GM21367 (cell line): ENCODE measurements around the gene USF2.

Experiments used
- ATAC-seq: cut with Tn5 transposase; IDR thresholded peaks from one replicate; pipeline ENCODE4 v1.9.1; 2021; ENCODE audit not compliant: unreplicated experiment

USF2 gene

DNA sequence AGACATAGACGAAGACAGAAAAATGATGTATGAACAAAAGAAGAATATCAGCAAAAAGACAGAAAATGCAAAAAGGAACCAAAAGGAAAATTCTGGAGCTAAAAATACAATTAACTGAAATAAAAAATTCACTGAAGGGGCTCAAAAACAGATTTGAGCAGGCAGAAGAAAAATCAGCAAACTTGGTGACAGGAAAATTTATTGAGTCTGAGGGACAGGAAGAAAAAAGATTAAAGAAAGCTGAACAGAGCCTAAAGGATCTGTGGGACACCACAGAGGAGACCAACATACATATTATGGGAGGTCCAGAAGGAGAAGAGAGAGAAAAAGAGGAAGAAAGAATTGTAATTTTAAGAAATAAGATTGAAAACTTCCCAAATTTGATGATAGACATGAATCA, 27.3 kb upstream of the USF2 start:
- no peak for ATAC-seq

DNA sequence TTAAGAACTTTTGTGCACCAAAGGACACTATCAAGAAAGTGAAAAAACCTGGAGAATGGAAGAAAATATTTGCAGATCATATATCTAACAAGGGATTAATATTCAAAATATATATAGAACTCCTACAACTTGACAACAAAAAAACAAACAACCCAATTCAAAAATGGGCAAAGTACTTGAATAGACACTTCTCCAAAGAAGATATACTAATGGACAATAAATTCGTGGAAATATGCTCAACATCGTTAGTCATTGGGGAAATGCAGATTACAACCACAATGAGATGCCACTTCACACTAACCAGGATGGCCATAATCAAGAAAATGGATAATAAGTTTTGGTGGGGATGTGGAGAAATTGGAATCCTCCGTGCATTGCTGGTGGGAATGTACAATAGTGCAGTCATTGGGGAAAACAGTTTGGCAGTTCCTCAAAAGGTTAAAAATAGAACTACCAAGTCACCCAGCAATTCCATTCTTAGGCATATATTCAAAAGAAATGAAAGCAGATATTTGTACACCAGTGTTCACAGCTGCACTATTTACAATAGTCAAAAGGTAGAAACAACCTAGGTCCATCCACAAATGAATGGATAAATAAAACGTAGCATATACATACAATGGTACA, 22.2 kb upstream of the USF2 start:
- no peak for ATAC-seq

DNA sequence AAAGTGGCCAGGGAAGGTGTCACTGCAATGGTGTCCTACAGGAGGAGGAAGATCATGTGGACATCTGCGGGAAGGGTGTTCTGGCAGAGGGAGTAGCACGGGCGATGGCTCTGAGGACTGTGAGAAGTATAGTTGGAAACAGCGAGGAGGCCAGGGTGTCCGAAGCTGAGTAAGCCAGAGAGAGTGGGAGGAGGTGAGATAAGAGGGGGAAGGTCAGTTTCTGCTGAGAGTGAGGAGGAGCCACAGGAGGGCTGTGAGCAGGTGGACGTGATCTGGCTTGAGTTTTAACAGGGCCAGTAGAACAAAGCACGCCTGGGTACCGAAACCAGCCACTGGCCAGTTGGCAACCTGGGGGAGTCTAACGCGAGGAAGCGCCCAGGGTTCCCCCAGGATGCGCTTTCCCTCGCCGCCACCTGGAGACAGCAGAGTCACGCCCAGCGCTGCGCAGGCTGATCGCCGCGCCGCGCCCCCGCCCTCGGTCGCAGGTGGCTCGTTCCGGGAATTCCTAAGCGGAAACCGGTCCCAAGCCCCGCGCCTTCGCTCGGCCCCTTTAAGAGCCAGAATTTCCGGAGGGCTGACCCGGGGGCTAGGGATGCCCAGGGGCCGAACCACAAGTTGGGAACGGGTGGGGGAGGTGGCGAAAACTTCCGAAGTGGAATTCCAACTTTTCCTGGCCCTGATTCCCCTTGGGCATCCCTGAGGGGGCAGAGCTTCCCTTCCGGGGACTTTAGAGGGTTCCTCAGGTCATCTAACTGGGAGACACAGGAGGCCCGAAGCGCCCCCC, 21.0 kb upstream of the USF2 start:
- ATAC-seq, result no peak

DNA sequence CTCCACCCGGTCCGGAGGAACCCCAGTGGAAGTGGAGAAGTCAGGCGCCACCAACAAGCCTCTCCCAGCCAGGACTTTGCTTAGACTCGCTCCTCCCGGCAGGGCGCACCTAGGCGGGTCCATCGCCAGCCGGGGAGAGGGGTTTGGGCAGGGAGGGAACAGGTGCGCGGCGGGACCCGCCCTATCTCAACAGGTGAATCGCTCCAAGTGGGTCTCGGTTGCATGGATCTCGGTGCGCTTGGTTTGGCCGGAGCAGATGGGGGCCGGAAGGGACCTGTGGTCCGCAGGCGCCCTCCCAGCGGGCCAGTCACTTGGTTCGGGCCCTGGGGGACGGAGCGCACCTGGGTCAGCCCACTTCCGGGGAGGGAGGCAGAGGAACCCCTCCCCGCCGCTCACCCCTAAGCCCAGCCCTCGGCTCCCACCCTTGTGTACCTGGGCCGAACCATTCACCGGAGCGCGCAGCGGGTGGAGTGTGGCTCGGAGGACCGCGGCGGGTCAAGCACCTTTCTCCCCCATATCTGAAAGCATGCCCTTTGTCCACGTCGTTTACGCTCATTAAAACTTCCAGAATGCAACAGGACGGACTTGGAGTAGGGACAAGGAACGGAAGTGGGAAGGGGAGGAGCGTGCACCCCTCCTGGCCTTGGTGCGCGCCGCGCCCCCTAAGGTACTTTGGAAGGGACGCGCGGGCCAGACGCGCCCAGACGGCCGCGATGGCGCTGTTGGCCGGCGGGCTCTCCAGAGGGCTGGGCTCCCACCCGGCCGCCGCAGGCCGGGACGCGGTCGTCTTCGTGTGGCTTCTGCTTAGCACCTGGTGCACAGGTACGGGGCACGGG, 20.2 kb upstream of the USF2 start, which contains the start of gene LSR:
Gene LSR (plus strand): TSS at position 693 of the 836 bp plus-strand sequence. CDS start 21 bp downstream, at position 714.
- ATAC-seq, result peak; percentile 66

DNA sequence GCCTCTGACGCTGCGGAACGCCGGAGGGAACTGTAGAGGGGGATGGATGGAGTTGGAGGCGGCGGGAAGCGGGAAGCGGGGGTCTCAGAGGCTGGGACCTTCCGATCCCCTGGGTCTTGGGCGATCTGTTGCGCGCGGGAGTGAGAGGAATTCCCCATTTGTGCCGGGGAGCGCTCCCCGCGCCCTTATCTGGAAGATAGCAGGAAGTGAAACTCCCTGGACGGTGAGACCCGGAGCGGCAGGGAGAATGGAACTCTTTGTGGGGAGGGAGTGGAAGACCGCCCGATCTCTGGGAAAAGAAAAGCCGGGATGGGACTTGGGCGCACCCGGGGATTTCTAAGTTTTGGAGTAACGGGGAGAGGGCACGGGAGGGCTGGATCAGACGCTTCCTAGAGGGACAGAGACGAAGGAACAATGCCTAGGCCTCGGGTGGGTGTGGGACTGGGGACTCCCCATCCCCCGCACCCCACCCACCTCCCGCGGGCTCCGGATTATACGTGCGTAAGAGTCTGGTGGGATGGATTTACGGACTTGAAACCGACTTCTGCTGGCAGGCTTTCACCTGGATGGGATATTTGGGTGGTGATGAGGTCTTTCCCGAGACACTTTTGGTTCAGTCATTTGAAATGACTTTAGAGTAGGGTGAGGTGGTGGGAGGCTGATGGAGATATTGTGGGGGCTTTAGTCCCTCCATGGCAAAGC, 19.5 kb upstream of the USF2 start:
- ATAC-seq, result no peak

DNA sequence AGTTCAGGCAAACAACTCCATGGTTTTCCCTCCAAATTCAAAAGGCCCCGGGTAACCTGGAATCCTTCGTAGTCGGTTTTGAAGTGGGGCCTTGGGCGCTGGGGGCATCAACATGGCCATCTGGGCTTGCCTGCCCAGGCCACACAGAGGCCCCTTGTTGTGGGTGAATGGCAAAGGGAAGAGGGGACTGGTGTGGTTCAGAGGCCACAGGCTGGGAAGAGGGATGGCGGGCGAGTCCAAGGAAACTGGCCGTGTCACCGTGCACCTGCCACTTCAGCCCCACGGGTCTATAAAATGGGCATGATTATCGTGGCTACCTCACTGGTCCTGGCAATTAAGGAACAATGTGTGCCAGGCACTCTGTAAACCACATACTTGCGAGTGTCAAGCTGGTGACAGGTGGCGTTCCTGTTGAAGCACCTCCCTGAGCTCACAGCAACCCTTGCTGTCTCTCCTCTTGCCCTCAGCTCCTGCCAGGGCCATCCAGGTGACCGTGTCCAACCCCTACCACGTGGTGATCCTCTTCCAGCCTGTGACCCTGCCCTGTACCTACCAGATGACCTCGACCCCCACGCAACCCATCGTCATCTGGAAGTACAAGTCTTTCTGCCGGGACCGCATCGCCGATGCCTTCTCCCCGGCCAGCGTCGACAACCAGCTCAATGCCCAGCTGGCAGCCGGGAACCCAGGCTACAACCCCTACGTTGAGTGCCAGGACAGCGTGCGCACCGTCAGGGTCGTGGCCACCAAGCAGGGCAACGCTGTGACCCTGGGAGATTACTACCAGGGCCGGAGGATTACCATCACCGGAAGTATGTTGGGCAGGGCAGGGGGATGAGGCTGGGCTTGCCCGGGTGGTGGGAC, 18.7 kb upstream of the USF2 start:
- ATAC-seq, result no peak

DNA sequence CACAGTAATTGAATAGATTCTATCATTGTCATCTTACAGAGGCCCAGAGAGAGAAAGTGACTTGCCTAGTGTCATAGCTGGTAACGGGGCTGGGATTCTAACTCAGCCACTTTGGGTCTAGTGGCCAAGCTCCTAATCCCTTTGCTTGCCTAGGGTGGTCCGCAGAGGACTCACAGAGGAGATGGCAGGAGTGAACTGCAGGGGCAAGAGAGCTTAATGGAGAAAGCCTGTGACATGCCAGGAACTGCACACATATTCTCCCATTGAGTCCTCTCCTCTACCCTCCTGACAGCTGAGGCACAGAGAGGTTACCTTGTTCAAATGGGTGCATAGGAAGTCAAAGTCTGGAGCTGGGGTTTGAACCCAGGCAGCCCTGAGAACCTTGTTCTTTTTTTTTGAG, 17.3 kb upstream of the USF2 start:
- ATAC-seq, result no peak

DNA sequence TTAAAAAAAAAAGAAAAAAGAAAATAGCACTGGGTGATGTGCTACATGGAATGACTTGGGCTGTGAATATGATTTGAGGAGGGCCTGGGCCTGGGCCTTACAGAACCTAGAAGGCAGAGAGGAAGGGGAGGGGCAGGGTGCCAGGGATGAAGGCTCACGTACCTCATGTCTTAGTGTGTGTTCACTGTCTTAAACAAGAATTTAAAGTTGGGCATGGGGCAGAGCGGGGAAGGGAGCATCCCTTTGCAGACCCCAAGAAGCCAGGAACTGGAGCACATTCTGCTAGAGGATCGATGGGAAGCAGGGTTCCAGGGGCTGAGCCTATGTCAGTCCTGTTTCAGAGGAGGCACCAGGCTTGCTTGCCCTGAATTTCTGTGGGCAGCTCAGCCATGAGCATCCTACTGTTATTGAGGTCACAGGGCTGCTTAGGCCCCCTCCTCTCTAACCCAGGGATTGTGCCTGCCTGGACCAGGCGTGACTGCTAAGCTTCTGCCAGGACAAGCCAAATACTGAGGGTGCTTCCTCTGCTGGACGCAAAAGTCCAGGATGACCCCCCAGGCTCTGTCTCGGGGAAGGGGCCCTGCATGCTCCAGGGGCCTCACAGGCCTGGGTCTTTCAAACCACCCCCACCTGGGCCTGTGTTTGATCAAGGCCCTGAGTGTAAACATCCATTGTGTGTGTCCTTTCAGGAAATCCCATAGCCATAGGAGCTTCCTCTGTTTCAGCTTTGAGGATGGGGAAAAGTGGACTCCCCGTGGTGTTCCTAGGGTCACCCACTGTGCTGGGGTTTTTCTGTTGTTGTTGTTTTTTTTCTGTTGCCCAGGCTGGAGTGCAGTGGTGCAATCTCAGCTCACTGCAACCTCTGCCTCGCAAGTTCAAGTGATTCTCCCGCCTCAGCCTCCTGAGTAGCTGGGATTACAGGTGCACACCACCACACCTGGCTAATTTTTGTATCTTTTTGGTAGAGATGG, 15.2 kb upstream of the USF2 start:
- no peak for ATAC-seq

DNA sequence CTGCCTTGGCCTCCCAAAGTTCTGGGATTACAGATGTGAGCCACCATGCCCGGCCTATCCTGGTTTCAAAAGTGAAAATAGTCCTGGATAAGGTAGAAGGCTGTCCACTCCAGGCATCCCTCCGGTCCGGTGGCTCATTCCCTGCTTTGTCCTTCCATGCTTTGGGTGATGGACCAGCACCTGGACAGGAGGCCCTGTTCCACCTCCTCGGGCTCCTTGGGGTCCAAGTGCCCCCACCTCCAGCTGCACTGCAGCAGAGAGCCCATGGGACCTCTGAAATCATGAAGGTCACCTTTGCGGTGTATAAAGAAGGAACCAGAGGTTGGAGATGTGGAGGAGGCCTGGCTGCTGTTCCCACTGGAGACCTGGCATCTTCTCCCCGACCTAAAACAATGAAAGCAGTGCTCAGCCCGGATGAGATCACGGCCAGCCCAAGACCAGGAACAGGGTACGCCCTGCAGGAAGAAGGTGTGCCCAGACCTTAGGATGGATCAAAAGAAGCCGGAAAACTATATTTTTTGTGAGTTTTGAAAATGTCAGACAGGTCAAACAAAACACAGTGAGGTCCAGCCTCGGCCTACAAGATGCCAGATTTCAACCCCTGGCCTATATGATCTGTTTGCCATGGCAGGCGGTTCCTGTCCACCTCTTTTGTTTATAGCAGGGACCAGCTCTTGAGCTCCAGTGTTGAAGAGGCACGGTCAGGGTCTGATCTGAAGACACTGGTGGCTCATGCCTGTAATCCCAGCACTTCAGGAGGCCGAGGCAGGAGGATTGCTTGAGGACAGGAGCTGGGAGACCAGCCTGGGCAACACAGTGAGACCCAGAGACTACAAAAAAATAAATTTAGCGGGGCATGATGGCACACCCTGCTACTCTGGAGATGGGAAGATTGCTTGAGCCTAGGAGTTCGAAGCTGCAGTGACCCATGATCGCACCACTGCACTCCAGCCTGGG, 14.1 kb upstream of the USF2 start:
- ATAC-seq, result no peak

DNA sequence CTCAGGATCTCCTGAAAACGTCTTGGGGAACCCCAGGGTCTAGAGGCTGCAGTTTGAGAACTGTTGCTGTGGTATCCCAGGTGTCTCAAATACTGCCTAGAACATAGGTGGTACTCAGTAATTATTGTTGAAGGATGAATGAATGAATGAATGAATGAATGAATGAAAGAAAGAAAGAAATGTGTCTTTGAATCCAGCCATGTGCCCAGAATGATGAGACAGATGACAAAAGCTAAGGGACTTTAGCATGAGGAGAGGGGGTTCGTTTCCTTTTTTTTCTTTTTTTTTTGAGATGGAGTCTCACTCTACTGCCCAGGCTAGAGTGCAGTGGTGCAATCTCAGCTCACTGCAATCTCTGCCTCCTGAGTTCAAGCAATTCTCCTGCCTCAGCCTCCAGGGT, 12.2 kb upstream of the USF2 start:
- ATAC-seq, result no peak

DNA sequence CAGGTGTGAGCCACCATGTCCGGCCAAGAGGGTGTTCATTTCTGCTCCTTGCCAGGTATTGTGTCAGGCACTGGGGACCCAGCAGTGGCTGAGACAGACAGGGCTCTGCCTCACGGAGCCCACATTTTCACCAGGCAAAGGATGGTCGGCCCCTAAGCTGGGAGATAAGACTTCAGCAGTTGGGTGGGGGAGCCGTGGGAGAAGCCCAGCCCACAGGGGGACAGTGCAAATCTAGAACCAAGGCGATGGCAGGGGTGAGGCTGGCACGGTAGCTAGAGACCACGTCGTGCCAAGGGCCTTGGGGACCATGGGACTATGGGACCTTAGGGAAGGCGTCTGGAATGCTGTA, 11.7 kb upstream of the USF2 start:
- no peak for ATAC-seq

DNA sequence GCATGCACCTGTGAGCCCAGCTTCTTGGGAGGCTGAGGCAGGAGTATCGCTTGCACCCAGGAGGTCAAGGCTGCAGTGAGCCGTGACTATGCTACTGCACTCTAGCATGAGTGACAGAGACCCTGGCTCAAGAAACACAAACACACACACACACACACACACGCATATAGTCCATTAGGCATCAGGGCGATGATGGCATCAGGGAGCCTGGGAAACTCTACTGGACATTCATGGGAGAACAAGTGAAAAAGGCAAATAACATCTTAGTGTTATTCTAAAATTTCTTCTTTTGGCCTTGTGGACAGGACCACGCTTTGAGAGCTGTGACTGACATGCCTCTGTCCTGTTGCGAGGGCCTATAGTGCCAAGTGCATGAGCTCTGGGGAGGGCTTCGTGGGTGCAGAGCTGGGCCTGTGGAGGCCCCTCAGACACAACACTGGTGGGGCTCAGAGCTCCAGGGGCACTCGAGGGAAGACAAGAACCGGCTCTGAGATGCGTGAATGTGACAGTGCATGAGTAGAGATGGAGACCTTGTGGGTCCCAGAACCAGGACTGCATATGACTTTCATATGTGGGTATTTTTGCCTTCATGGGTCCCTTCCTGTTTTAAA, 8.0 kb upstream of the USF2 start:
- ATAC-seq, result no peak

DNA sequence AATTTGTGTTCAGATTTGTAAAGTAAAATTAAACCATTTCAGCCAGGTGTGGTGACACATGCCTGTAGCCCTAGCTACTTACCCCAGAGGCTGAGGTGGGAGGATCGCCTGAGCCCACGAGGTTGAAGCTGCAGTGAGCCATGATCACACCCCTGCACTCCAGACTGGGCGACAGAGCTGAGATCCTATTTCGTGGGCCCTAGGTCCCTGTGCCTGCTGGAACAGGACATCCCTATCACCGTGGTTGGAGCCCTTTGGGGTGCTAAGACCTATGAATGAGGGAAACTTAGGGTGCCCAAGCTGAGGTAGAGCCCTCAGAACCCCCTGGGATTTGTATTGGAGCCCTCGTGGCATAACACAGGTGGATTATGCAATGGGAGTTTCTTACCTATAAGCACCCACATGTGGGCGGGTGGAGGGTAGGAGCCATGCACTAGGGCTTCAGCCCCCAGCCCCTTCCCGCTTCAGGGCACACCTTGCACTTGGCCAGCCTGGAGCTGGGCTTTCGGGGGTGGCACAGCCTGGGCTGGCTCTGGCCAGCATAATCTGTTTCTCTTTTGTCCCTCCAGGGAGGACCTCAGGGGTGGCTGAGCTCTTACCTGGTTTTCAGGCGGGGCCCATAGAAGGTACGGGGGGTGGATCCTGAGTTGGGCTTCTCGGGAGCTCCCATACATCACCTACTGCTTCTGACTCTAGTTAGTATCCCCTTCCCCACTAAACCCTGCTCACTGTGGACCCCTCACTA, 7.2 kb upstream of the USF2 start:
- ATAC-seq, result no peak

DNA sequence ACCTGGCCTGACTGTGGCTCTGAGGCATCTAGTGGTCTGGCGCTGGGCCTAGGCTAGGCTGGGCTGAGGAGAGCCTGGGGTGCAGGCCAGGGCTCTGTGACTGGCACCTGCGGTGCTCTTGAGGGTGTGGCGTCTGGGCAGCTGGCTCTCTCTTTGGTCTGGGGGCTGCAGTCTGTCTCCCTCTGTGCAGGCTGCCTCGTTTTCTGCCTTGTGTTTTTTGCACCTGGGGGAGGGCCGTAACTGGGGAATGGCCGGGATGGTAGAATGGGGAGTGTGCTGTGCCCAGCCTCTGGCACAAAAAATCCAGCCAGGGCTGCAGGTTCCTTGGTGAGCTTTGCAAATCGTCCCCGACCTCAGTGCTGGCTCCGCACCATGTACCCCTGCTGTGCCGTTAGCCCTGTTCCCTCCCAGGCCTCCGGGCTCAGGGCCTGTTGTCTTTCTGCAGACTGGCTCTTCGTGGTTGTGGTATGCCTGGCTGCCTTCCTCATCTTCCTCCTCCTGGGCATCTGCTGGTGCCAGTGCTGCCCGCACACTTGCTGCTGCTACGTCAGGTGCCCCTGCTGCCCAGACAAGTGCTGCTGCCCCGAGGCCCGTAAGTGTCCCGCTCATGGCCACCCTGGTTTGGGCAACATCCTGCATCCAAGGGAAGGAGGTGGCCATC, 6.5 kb upstream of the USF2 start:
- no peak for ATAC-seq

DNA sequence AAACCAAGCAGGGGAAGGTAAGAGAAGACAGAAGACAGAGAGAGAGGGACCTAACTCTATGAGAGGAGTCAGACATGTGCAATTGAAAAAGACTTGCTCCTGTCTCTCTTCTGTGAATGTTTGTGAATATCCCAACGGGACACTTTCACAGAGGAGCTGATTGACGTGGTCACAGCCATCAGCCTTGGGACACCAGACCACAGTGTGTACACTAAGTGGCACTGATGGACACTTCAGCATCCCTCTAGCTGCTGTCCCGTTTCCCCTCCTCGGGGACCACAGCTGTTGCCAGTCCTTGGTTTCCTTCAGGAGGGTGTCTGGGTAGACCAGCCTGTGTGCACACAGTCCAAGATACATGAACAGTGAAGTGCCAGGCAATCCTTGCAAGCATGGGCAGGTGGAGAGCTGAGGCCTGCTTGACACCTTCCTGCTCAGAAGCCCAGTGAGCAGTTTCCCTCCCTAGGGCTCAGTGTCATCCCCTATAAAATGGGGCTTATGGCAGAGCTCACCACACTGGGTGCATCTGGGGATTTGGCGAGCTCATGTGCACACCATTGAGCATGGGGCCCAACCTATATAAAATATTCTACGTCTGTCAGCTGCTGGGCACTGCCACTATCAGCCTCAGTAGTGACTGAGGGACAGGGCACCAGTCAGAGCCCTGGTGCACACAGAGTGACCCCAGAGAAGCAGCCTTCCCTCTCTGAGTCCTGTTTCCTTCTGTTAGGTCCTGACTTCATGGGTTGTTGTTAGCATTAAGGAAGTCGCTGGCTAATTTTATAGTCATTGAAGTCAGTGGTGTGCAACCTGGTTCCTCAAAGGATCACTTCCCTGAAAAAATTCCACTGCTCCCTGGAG, 4.3 kb upstream of the USF2 start:
- ATAC-seq, result no peak
